Omental fat pad (tissue), 4 donors: ENCODE results near the gene WBP2NL. TPM values are rescaled to one million over a fixed set of nuclear protein-coding genes. Genes with fewer than 3 reads are reported as not detected.

Experiments
- ATAC-seq: fragments of 150-250 bp; one replicate; pipeline ENCODE4 v1.9.1; 2016; ENCODE audit warnings: mild to moderate bottlenecking, moderate library complexity; ENCODE audit not compliant: low FRiP score
- DNase-seq: peaks from one replicate; pipeline ENCODE4 v3.0.0-alpha.2; 2019; ENCODE audit warnings: low spot score
- total RNA-seq, 4 donors: library from RNA; depleted of rRNA; stranded (reverse); fragments of >200 nt; gene quantifications; one replicate each; pipeline ENCODE4 v1.1.0, GENCODE V29; 2016
- TF ChIP-seq, protein P1 (sequence below), 3 donors: fragments of 450-650 bp; IDR thresholded peaks; one replicate each; pipeline ENCODE4 v1.5.1; 2016 to 2017; ENCODE audit warnings: antibody characterized with exemption in 3 of 3, mild to moderate bottlenecking in 3 of 3, moderate library complexity in 2 of 3

Gene WBP2NL
- total RNA-seq, 4 donors from 2014 or later: 0.28 to 1.1 (median 0.72) TPM

DNA sequence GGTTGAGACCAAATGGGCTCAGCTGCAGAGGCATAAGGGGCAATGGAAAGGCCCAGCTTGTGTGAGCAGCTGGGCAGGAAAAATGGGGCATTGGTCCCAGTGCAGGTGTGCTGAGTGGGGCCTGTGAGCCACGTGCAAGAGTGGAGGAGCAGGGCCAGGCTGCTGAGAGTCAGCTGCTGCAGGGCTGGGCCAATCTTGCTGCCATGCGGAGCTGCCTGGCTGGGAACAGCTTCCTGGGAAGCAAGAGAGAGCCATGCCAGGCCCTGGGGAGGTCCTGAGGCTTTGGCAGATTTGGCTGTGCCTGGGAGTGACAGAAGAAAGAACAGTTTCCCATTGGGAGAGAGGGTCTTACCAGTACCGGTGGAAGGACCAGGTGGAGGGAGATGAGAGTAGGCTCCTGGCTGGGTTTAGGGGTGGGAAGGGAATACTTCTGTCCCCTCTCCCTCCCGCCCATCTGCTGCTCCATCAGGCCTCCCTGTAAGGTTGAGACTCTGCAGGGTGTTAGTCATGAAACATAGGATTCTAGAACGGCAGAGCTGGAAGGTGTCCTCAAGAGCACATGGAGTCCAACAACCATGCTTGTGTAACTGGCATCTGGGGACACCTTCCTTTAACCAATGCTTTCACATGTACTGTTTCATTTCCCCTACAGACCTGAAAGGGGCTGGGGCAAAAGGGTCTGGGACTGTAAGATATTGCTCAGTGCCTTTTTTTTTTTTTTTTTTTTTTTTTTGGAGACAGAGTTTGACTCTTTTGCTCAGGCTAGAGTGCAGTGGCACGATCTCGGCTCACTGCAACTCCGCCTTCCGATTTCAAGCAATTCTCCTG lies 19.0 kb upstream of the WBP2NL start:
- DNase-seq (no peak), ATAC-seq (no peak)
- TF ChIP-seq, protein P1, sequence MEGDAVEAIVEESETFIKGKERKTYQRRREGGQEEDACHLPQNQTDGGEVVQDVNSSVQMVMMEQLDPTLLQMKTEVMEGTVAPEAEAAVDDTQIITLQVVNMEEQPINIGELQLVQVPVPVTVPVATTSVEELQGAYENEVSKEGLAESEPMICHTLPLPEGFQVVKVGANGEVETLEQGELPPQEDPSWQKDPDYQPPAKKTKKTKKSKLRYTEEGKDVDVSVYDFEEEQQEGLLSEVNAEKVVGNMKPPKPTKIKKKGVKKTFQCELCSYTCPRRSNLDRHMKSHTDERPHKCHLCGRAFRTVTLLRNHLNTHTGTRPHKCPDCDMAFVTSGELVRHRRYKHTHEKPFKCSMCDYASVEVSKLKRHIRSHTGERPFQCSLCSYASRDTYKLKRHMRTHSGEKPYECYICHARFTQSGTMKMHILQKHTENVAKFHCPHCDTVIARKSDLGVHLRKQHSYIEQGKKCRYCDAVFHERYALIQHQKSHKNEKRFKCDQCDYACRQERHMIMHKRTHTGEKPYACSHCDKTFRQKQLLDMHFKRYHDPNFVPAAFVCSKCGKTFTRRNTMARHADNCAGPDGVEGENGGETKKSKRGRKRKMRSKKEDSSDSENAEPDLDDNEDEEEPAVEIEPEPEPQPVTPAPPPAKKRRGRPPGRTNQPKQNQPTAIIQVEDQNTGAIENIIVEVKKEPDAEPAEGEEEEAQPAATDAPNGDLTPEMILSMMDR (IDR thresholded peaks at IDR 0.05): no peak

DNA sequence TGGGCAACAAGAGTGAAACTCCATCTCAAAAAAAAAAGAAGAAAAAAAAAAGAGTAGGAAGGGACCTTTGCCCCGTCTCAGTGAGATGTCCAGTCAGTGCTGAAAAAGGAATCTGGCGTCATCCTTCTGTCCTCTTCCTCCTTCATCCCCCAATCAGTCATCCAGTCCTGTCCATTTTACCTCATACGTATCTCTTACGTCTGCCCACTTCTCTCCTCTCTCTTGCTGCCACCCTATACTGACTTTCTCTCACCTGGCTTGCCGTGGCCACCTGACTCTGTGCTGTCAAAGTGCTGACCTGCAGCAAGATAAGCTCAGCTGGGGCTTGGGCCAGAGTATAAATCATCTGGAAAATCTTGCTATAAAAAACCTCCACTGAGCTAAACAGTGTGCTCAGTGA lies 15.7 kb upstream of the WBP2NL start:
- DNase-seq: no peak
- TF ChIP-seq, protein P1 (IDR thresholded peaks at IDR 0.05): no peak
- ATAC-seq: no peak

DNA sequence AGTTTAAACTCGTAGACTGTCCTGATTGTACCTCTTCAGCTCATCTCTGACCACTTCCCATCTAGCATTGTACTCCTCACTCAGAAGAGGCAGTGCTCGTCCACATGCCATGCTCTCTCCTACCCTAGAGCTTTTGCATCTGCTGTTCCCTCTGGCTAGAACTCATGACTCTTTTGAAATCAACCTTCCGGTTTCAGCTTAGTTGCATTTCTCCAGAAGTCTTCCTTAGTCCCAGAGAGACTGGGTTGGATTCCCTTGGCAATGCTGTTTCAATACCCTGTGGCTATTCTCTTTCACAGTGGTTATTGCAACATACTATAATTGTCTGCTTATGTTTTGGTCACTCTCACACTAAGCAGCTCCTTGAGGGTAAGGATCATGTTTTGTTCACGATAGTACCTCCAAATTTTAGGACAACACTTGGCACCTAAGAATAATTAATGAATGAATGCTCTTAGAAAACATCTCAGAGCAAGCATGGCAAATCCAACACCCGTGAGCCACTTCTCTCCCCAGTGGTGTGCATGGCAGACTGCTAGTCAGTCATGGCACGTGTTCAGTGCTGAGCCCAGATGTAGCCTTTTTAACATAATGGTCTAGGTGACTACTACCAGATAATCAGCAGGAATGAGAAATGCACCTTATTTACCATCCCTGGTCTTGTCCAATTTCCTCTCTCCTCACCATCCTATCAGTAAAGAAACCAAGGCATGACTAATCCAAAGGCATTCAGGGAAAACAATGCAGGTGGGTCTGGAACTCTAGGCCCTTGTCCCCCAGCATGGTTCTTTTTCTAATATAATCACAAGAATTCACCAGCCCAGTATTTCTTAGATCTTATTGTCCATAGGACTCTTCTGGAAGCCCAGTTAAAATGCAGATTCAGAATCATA lies 14.8 kb upstream of the WBP2NL start:
- ATAC-seq: no peak
- DNase-seq: no peak
- TF ChIP-seq, protein P1 (IDR thresholded peaks at IDR 0.05): no peak

DNA sequence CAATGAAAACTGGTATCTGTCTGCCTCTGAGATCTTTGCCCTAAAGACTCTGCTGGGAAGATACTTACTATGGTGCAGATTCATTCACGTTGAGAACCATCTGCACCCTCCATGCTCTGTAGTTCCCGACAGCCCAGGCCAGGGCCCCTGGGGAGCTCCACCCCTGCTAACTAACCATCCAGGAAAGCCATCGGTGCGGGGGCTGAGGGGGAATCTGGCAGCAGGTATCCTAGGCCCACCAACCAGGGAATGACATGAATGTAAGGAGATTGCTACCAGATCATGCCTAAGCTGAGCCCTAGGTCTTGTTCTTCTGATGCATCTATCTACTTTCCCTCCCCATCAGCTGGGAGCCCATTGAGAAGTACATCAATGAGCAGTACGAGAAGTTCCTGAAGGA lies 11.3 kb upstream of the WBP2NL start:
- TF ChIP-seq, protein P1 (IDR thresholded peaks at IDR 0.05): no peak
- ATAC-seq: no peak
- DNase-seq: no peak

DNA sequence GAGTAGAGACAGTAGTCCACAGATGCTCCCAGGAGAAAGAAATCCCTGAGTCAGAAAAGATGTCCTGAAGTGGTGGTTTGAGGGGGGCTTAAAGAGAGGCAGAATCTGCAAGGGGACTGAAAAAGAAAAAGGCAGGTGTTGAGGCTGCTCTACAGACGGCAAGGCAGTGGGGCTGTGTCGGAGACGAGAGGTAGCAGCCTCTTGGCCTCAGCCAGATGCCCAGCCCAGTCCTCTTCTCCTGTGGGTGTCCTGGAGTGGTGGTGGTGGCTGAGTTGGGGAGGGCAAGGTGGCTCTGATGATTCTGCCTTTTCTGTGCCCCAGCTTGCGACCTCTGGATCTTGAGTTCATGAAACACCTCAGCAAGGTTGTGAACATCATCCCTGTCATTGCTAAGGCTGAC lies 9.3 kb upstream of the WBP2NL start:
- ATAC-seq (no peak), DNase-seq (no peak)
- TF ChIP-seq, protein P1 (IDR thresholded peaks at IDR 0.05): no peak

DNA sequence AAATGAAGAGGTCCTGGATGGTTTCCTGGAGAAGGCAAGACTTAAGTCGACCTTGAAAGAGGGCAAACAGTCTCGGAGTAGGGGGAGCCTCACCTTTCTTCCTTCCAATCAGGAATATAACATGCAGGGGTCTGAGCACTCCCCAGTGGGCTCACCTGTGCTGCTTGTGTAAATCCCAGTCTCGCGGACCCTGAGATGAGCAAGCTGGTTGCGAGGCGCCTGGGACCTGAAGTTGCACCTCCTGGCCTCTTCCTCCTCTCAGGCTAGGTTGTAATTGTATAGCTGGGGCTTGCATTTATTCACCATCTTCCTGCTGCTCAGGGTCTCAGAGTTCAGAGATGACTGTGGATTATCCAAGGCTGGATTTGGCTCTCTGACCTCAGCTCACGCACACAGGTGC lies 7.5 kb upstream of the WBP2NL start:
- TF ChIP-seq, protein P1 (IDR thresholded peaks at IDR 0.05): no peak
- no peak for ATAC-seq
- no peak for DNase-seq
